Right lobe of liver (tissue), 4 donors: ENCODE data around the gene CLEC3A.

ENCODE experiments used
- CTCF ChIP-seq, 4 donors: fragments of 200-600 bp in 3 of 4; fragments of 450-650 bp in 1 of 4; IDR thresholded peaks; one replicate each; pipeline versions ENCODE4 v1.5.1 to v1.8.0; 2016 to 2022; ENCODE audit warnings: antibody characterized with exemption in 4 of 4, mild to moderate bottlenecking in 2 of 4
- POLR2A ChIP-seq: fragments of 450-650 bp; IDR thresholded peaks from one replicate; pipeline ENCODE4 v1.6.1; 2017; ENCODE audit warnings: antibody characterized with exemption, mild to moderate bottlenecking
- donor health status: DM: no; HTN: no; CAD: no.
- donor health status: DM: no; HTN: no; CAD: no.
- donor health status: DM: no; HTN: yes; CAD: no.

GRCh38 chr16:77989846-77990245, 32.5 kb upstream of the CLEC3A start:
- TF ChIP-seq CTCF (IDR thresholded peaks at IDR 0.05) (no peak), POLR2A (no peak)
